Testis (tissue), 3 donors: Measurements from ENCODE around the gene GMCL2. TPM values are rescaled to one million over a fixed set of nuclear protein-coding genes. Genes with fewer than 3 reads are reported as not detected.

Experiments
- DNase-seq: peaks from one replicate; pipeline ENCODE4 v3.0.0-alpha.2; 2019
- H3K27ac ChIP-seq, 2 donors: fragments of 200-600 bp; sonication (generic); one replicate each; pipeline ENCODE4 v1.5.1; 2019
- H3K27me3 ChIP-seq: fragments of 200-600 bp; sonication (generic); one replicate; pipeline ENCODE4 v1.5.1; 2019
- H3K36me3 ChIP-seq: fragments of 200-600 bp; sonication (generic); one replicate; pipeline ENCODE4 v1.5.1; 2017; ENCODE audit warnings: low read depth; ENCODE audit errors: missing control alignments
- H3K4me1 ChIP-seq: fragments of 200-600 bp; sonication (generic); one replicate; pipeline ENCODE4 v1.5.1; 2019
- H3K4me3 ChIP-seq, 2 donors: fragments of 200-600 bp; sonication (generic); one replicate each; pipeline ENCODE4 v1.5.1; 2017 to 2019
- H3K9me3 ChIP-seq: fragments of 200-600 bp; sonication (generic); one replicate; pipeline ENCODE4 v1.5.1; 2017
- POLR2A ChIP-seq: fragments of 450-650 bp; IDR thresholded peaks from one replicate; pipeline ENCODE4 v1.6.1; 2017; ENCODE audit warnings: antibody characterized with exemption, mild to moderate bottlenecking, moderate library complexity
- WGBS, 2 donors: methylation state at CpG; one replicate each; pipeline ENCODE4 v1.1.5; 2018; 5-methylcytosine and 5-hydroxymethylcytosine counted together
- intact Hi-C: fragments of 100-400 bp; cut with DNase I; formaldehyde crosslinking; loops from one replicate; pipeline ENCODE4 v1.15.1; 2023; ENCODE audit warnings: low total_unique reads
- polyA plus RNA-seq: library from polyadenylated mRNA; stranded (reverse); fragments of 350-450 nt; fragmentation: Illumina TruSeq; extraction: RNeasy Lipid Tissue Mini Kit (QIAGEN cat#74804); gene quantifications from one replicate; pipeline ENCODE4 v1.2.3, GENCODE V29; 2014; ENCODE audit warnings: low read depth, low replicate concordance; ENCODE audit not compliant: insufficient read depth
- total RNA-seq, 2 donors: library from RNA; depleted of rRNA; stranded (reverse); fragments of >200 nt; gene quantifications; one replicate each; pipeline ENCODE4 v1.2.3, GENCODE V29; 2016
- TF ChIP-seq, protein P1 (sequence below), 3 experiments: fragments of 450-650 bp in 2 of 3; fragments of 200-600 bp in 1 of 3; sonication (generic) in 1 of 3; IDR thresholded peaks; one replicate each; pipeline ENCODE4 v1.5.1; 2016 to 2019; ENCODE audit warnings: antibody characterized with exemption in 3 of 3, mild to moderate bottlenecking in 2 of 3, moderate library complexity in 1 of 3

GMCL2 gene
- total and polyA plus RNA-seq, 3 donors from 2014 or later, result 9.8 to 53.5 (median 11.0) TPM

- peaks cover 9% of the 10 kb centered on the region for H3K4me1 ChIP-seq
- no peak overlapping the region for H3K4me3 ChIP-seq
- intact Hi-C loops, result no loop called here
- no peaks in the 10 kb centered on the region for H3K9me3 ChIP-seq
- no peak overlapping the region for H3K27ac ChIP-seq
- WGBS, 2 donors, result 67 to 70% methylated on average over 5 to 6 of the region's 6 CpGs
- no peaks in the 10 kb centered on the region for H3K36me3 ChIP-seq
- no peaks in the 10 kb centered on the region for H3K27me3 ChIP-seq
- DNase-seq, result no peak
- TF ChIP-seq, protein P1, sequence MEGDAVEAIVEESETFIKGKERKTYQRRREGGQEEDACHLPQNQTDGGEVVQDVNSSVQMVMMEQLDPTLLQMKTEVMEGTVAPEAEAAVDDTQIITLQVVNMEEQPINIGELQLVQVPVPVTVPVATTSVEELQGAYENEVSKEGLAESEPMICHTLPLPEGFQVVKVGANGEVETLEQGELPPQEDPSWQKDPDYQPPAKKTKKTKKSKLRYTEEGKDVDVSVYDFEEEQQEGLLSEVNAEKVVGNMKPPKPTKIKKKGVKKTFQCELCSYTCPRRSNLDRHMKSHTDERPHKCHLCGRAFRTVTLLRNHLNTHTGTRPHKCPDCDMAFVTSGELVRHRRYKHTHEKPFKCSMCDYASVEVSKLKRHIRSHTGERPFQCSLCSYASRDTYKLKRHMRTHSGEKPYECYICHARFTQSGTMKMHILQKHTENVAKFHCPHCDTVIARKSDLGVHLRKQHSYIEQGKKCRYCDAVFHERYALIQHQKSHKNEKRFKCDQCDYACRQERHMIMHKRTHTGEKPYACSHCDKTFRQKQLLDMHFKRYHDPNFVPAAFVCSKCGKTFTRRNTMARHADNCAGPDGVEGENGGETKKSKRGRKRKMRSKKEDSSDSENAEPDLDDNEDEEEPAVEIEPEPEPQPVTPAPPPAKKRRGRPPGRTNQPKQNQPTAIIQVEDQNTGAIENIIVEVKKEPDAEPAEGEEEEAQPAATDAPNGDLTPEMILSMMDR (IDR thresholded peaks at IDR 0.05), result no peak
- TF ChIP-seq POLR2A, result no peak
Measured at GRCh38 chr5:178143246-178143645, 43.9 kb downstream of the GMCL2 start.

DNA sequence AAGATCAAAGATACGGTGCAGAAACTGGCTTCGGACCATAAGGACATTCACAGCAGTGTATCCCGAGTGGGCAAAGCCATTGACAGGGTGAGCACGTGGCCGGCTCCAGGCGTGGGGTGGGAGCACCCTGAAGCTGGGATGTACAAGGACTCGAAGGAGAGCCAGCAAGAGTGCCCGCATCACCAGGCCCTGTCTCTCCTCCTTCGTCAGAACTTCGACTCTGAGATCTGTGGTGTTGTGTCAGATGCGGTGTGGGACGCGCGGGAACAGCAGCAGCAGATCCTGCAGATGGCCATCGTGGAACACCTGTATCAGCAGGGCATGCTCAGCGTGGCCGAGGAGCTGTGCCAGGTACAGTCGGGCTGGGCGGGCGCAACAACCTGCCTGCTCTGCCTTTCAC, 44.5 kb downstream of the GMCL2 start:
- WGBS, 2 donors, result 89 to 96% methylated on average over 16 to 20 of the region's 20 CpGs

DNA sequence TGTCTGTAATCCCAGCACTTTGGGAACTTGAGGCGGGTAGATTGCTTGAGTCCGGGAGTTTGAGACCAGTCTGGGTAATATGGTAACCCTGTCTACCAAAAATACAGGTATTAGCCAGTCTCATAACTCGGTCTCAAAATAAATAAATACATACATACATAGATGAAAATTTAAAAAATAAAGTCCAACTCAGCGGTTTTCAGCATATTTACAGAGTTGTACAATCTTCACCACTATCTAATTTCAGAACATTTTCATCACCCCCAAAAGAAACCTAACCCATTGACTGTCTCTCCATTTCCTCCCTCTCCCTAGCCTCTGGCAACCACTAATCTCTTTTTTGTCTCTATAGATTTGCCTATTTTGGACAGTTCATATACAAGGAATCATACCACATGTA, 45.6 kb downstream of the GMCL2 start:
- WGBS, 2 donors, result 94 to 98% methylated on average over 4 of the region's 4 CpGs
- H3K9me3 ChIP-seq, result no peaks in the 10 kb centered on the region
- H3K27me3 ChIP-seq, result no peaks in the 10 kb centered on the region
- H3K36me3 ChIP-seq, result no peaks in the 10 kb centered on the region
- no peak overlapping the region for H3K27ac ChIP-seq
- peaks cover 9% of the 10 kb centered on the region for H3K4me1 ChIP-seq
- H3K4me3 ChIP-seq, result no peak overlapping the region
- DNase-seq, result no peak
- no peak for TF ChIP-seq POLR2A
- TF ChIP-seq, protein P1 (IDR thresholded peaks at IDR 0.05), result no peak
- intact Hi-C loops, result no loop called here

More for the DNA sequence above, 44.5 kb downstream of the GMCL2 start:
- no peak for TF ChIP-seq POLR2A
- TF ChIP-seq, protein P1 (IDR thresholded peaks at IDR 0.05), result no peak
- H3K4me1 ChIP-seq, result peaks cover 9% of the 10 kb centered on the region
- H3K4me3 ChIP-seq, result no peak overlapping the region
- DNase-seq, result no peak
- no peak overlapping the region for H3K27ac ChIP-seq
- H3K36me3 ChIP-seq, result no peaks in the 10 kb centered on the region
- no peaks in the 10 kb centered on the region for H3K9me3 ChIP-seq
- H3K27me3 ChIP-seq, result no peaks in the 10 kb centered on the region
- intact Hi-C loops, result no loop called here

DNA sequence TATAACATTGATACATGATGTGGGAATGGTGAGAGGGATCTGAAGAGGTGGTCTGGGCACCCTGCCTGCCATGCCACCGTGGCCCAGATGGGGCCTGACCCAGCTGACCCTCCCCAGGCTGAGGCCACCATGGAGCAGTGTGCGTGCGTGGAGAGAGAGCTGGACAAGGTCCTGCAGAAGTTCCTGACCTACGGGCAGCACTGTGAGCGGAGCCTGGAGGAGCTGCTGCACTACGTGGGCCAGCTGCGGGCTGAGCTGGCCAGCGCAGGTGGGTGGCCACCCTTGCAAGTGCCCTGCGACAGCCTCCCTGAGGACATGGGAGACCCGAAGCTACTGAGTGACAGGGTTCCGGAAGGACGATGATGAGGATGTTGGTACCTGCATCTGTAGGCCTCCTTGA, 49.2 kb downstream of the GMCL2 start:
- 88 to 95% methylated on average over 8 to 12 of the region's 12 CpGs for WGBS, 2 donors
- intact Hi-C loops, result no loop called here
- no peaks in the 10 kb centered on the region for H3K9me3 ChIP-seq
- TF ChIP-seq POLR2A, result no peak
- TF ChIP-seq, protein P1 (IDR thresholded peaks at IDR 0.05), result no peak
- no peak overlapping the region for H3K27ac ChIP-seq
- no peaks in the 10 kb centered on the region for H3K36me3 ChIP-seq
- no peaks in the 10 kb centered on the region for H3K4me1 ChIP-seq
- H3K27me3 ChIP-seq, result no peaks in the 10 kb centered on the region
- no peak overlapping the region for H3K4me3 ChIP-seq
- DNase-seq, result no peak

- 85 to 89% methylated on average over 10 of the region's 10 CpGs for WGBS, 2 donors
- Histone ChIP-seq H3K27me3 (no peaks in the 10 kb centered on the region), H3K27ac (no peak overlapping the region), H3K9me3 (no peaks in the 10 kb centered on the region), H3K4me3 (no peak overlapping the region), H3K36me3 (no peaks in the 10 kb centered on the region), H3K4me1 (peaks cover 2% of the 10 kb centered on the region)
- no peak for DNase-seq
- intact Hi-C loops, result no loop called here
- TF ChIP-seq POLR2A, result no peak
Measured at GRCh38 chr5:178136990-178137389, 50.2 kb downstream of the GMCL2 start.

Other genes with a start within 250 kb of the GMCL2 start
- gene PROP1, start 191.1 kb downstream of the GMCL2 start, total RNA-seq, result not detected
- gene PROP1, start 191.1 kb downstream of the GMCL2 start, polyA plus RNA-seq, result not detected
- 1 to 10 TPM; 3.2 to 3.6 TPM for gene N4BP3, start 73.8 kb downstream of the GMCL2 start, total RNA-seq
- gene N4BP3, start 73.8 kb downstream of the GMCL2 start, polyA plus RNA-seq, result 1.4 TPM
- 100 to 1,000 TPM in 1 of 2 donors, 10 to 100 TPM in 1; 73.0 to 102 TPM for gene RMND5B, start 56.4 kb downstream of the GMCL2 start, total RNA-seq
- gene RMND5B, start 56.4 kb downstream of the GMCL2 start, polyA plus RNA-seq, result 181 TPM
- 100 to 1,000 TPM; 132 to 208 TPM for gene NHP2, start 33.5 kb downstream of the GMCL2 start, total RNA-seq
- gene NHP2, start 33.5 kb downstream of the GMCL2 start, polyA plus RNA-seq, result 105 TPM
- gene HNRNPAB, start 17.2 kb upstream of the GMCL2 start, total RNA-seq, result 10 to 100 TPM; 66.2 to 71.0 TPM
- gene HNRNPAB, start 17.2 kb upstream of the GMCL2 start, polyA plus RNA-seq, result 63.1 TPM
- 100 to 1,000 TPM; 121 to 122 TPM for gene PHYKPL, start 45.4 kb upstream of the GMCL2 start, total RNA-seq
- gene PHYKPL, start 45.4 kb upstream of the GMCL2 start, polyA plus RNA-seq, result 81.7 TPM